DOHH2 (cell line): ENCODE data around the gene PPP6C.

ENCODE experiments used
- H3F3A ChIP-seq: fragments of 200-600 bp; sonication (generic), shearing (Covaris generic); 2 replicates; pipeline ENCODE4 v1.6.0; 2016; ENCODE audit warnings: antibody characterized with exemption, mild to moderate bottlenecking; ENCODE audit not compliant: control insufficient read depth, insufficient read depth
- H3K27ac ChIP-seq: fragments of 200-600 bp; sonication (generic); 2 replicates; pipeline ENCODE4 v1.5.1; 2014; ENCODE audit warnings: low read depth, mild to moderate bottlenecking, low read length, moderate library complexity
- H3K27me3 ChIP-seq: fragments of 200-600 bp; sonication (generic); 2 replicates; pipeline ENCODE4 v1.6.1; 2014; ENCODE audit warnings: mild to moderate bottlenecking, low read length, mixed read lengths; ENCODE audit not compliant: control insufficient read depth
- H3K36me3 ChIP-seq: fragments of 200-600 bp; sonication (generic); 2 replicates; pipeline ENCODE4 v1.6.1; 2014; ENCODE audit warnings: mild to moderate bottlenecking, low read length, moderate library complexity, mixed read lengths; ENCODE audit not compliant: control insufficient read depth
- H3K4me1 ChIP-seq: fragments of 200-600 bp; sonication (generic); 2 replicates; pipeline ENCODE4 v1.6.1; 2014; ENCODE audit warnings: mild to moderate bottlenecking, low read length, mixed read lengths; ENCODE audit not compliant: control insufficient read depth
- H3K4me2 ChIP-seq: fragments of 200-600 bp; sonication (generic); 2 replicates; pipeline ENCODE4 v1.6.0; 2014; ENCODE audit warnings: mild to moderate bottlenecking, low read length, moderate library complexity
- H3K4me3 ChIP-seq: fragments of 200-600 bp; sonication (generic); 2 replicates; pipeline ENCODE4 v1.5.1; 2014; ENCODE audit warnings: mild to moderate bottlenecking, low read length, mixed read lengths
- H3K79me2 ChIP-seq: fragments of 200-600 bp; sonication (generic); 2 replicates; pipeline ENCODE4 v1.6.1; 2014; ENCODE audit warnings: mild to moderate bottlenecking, low read length, mixed read lengths; ENCODE audit not compliant: control insufficient read depth
- H3K9me2 ChIP-seq: fragments of 200-600 bp; sonication (generic); replicated peaks from 2 replicates; pipeline ENCODE4 v1.6.1; 2014; ENCODE audit warnings: mild to moderate bottlenecking, low read length, mixed read lengths; ENCODE audit not compliant: control insufficient read depth
- H3K9me3 ChIP-seq: fragments of 200-600 bp; sonication (generic); 2 replicates; pipeline ENCODE4 v1.6.1; 2014; ENCODE audit warnings: antibody characterized with exemption, low read length, mixed read lengths; ENCODE audit not compliant: control insufficient read depth, insufficient read depth
- H4K20me1 ChIP-seq: fragments of 200-600 bp; sonication (generic); 2 replicates; pipeline ENCODE4 v1.6.0; 2014; ENCODE audit warnings: low read depth, mild to moderate bottlenecking, antibody characterized with exemption, low read length, moderate library complexity; ENCODE audit not compliant: control insufficient read depth, insufficient read depth
- CTCF ChIP-seq: fragments of 200-600 bp; sonication (generic); IDR thresholded peaks from one replicate; pipeline ENCODE4 v1.5.1; 2014; ENCODE audit warnings: antibody characterized with exemption, mild to moderate bottlenecking, low read depth, low read length; ENCODE audit not compliant: poor library complexity, severe bottlenecking
- EZH2phosphoT487 ChIP-seq: fragments of 200-600 bp; sonication (generic); IDR thresholded peaks from 2 replicates; pipeline ENCODE4 v1.6.1; 2017; ENCODE audit warnings: borderline replicate concordance, mild to moderate bottlenecking, antibody characterized with exemption, low read length, moderate library complexity, mixed read lengths

Gene PPP6C

GRCh38 chr9:125151730-125152129 is 37.9 kb downstream of the PPP6C start:
- H3K27ac ChIP-seq: no peak overlapping the region
- H3K36me3 ChIP-seq: peaks cover 56% of the 10 kb centered on the region

GRCh38 chr9:125150349-125151245 is 39.0 kb downstream of the PPP6C start:
- Histone ChIP-seq H3F3A (0 out of 2 replicates have a peak, but pooled peaks cover 4% of the 10 kb centered on the region), H4K20me1 (no peaks in the 10 kb centered on the region), H3K79me2 (no peaks in the 10 kb centered on the region), H3K9me2 (no peaks in the 10 kb centered on the region), H3K36me3 (peaks cover 56% of the 10 kb centered on the region), H3K9me3 (no peaks in the 10 kb centered on the region), H3K4me3 (no peak overlapping the region), H3K27ac (no peak overlapping the region), H3K4me1 (no peaks in the 10 kb centered on the region), H3K4me2 (no peak overlapping the region), H3K27me3 (no peaks in the 10 kb centered on the region)
- TF ChIP-seq EZH2phosphoT487 (no peak), CTCF (no peak)

More at GRCh38 chr9:125151730-125152129, 37.9 kb downstream of the PPP6C start:
- Histone ChIP-seq H3K4me1 (no peaks in the 10 kb centered on the region), H3K4me3 (no peak overlapping the region), H3K4me2 (no peak overlapping the region), H3F3A (0 out of 2 replicates have a peak, but pooled peaks cover 4% of the 10 kb centered on the region), H3K9me2 (no peaks in the 10 kb centered on the region), H3K79me2 (no peaks in the 10 kb centered on the region), H4K20me1 (no peaks in the 10 kb centered on the region), H3K27me3 (no peaks in the 10 kb centered on the region), H3K9me3 (no peaks in the 10 kb centered on the region)
- no peak for TF ChIP-seq CTCF
- no peak for TF ChIP-seq EZH2phosphoT487

GRCh38 chr9:125147401-125147951 is 42.1 kb downstream of the PPP6C start:
- no peak for TF ChIP-seq CTCF
- no peak for TF ChIP-seq EZH2phosphoT487
- Histone ChIP-seq H3K4me2 (no peak overlapping the region), H3K4me3 (no peak overlapping the region), H3K36me3 (peaks cover 30% of the 10 kb centered on the region), H3K9me2 (no peaks in the 10 kb centered on the region), H3K79me2 (peaks cover 4% of the 10 kb centered on the region), H3K27ac (no peak overlapping the region), H4K20me1 (no peaks in the 10 kb centered on the region), H3K27me3 (no peaks in the 10 kb centered on the region), H3F3A (peaks cover 13% of the 10 kb centered on the region; the same call in 1 of the 2 replicates), H3K4me1 (peaks cover 7% of the 10 kb centered on the region), H3K9me3 (no peaks in the 10 kb centered on the region)
